Measurements from ENCODE around the gene ZFP62. TPM values are rescaled to one million over a fixed set of nuclear protein-coding genes. Genes with fewer than 3 reads are reported as not detected.

The ZFP62 gene
- total and polyA plus RNA-seq, 2 of the 8 experiments (the other 6 are each of a cell fraction or from before 2014, with no cell fraction given), result 9.3 to 38.5 TPM

DNA sequence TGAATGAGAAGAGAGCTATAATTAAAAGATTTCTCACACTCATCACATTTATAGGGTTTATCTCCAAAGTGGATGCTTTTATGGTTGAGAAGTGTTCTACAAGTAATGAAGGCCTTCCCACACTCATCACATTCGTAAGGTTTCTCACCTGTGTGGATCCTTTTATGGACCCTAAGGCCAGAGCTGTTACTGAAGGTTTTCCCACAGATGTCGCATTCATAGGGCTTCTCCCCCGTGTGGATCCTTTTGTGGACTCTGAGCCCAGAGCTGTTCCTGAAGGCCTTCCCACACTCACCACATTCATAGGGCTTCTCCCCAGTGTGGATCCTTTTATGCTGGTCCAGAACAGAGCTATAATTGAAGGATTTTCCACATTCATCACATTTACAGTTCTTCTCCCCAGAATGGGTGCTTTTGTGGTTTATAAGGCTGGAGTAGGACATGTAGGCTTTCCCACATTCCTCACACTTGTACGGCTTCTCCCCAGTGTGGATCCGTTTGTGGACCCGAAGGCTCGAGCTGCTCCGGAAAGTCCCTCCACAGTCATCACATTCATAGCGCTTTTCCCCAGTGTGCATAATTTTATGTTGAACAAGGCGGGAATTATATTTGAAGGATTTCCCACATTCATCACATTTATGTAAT lies 10.5 kb downstream of the ZFP62 start:
- H3K9me3 ChIP-seq (ENCODE audit: insufficient read depth in 2 of 2, low read depth in 1 of 2, low read length in 1 of 2), result peaks cover 65 to 72% of the 10 kb centered on the region in 2 experiments
- H4K20me1 ChIP-seq (replicated peaks in 1 of 2; ENCODE audit: control insufficient read depth in 1 of 2, insufficient read depth in 2 of 2, low read length in 2 of 2), result peaks cover 0 to 2% of the 10 kb centered on the region in 2 experiments
- peaks cover 0 to 8% of the 10 kb centered on the region in 2 experiments; a peak in 1 of 4 replicates for H3K79me2 ChIP-seq (ENCODE audit: control insufficient read depth in 1 of 2, insufficient read depth in 2 of 2, low read length in 2 of 2)
- no peak overlapping the region for H4K5ac ChIP-seq (ENCODE audit: insufficient read length, low read depth, low read length)
- H3K27me3 ChIP-seq (replicated peaks in 1 of 4; ENCODE audit: control insufficient read depth in 3 of 4, extremely low read depth in 1 of 4, insufficient read depth in 3 of 4, low read length in 3 of 4), result no peaks in the 10 kb centered on the region
- H3K36me3 ChIP-seq (ENCODE audit: control insufficient read depth in 2 of 4, insufficient read depth in 4 of 4, low read length in 3 of 4), result peaks cover 25 to 78% (median 40%) of the 10 kb centered on the region in 4 experiments
- CTCF ChIA-PET (ENCODE audit: partially characterized antibody), result interaction anchor here (0.5 to 1.1 kb wide), 5 partner anchors 9 to 22 kb away, joined by 3 to 5 read pairs (median 3); no protein-coding TSS in a partner anchor
- no peak overlapping the region for H3K4me2 ChIP-seq (ENCODE audit: insufficient read depth in 1 of 2, low read depth in 2 of 2, low read length in 2 of 2)
- H3K9ac ChIP-seq (replicated peaks in 1 of 4; ENCODE audit: extremely low read depth in 1 of 4, low read depth in 3 of 4, low read length in 3 of 4), result no peak overlapping the region
- H3K14ac ChIP-seq (ENCODE audit: insufficient read length), result no peak overlapping the region
- H3K27ac ChIP-seq (ENCODE audit: low read depth, low read length), result no peak overlapping the region
- H3K4ac ChIP-seq (replicated peaks; ENCODE audit: insufficient read length, low read depth, low read length), result no peak overlapping the region
- H3K79me1 ChIP-seq (ENCODE audit: low read depth, low read length), result no peaks in the 10 kb centered on the region; the same call in 1 of the 2 replicates
- H2AK5ac ChIP-seq (ENCODE audit: low read depth, low read length), result no peak overlapping the region
- no peak for DNase-seq (ENCODE audit: low read depth in 1 of 2, low spot score in 2 of 2)
- POLR2A ChIA-PET (ENCODE audit: partially characterized antibody), result interaction anchor here (0.7 to 4.1 kb wide), 4 partner anchors 13 to 56 kb away, joined by 3 to 12 read pairs (median 4); no protein-coding TSS in a partner anchor
- no peak overlapping the region for H4K91ac ChIP-seq (replicated peaks; ENCODE audit: insufficient read length, low read length)
- H3K4me1 ChIP-seq (replicated peaks in 1 of 4; ENCODE audit: control insufficient read depth in 3 of 4, insufficient read depth in 4 of 4, low read length in 3 of 4), result no peaks in the 10 kb centered on the region
- peak overlapping the region in 1 of 4 experiments; percentile 16; a peak in 1 of 8 replicates for H3K4me3 ChIP-seq (ENCODE audit: extremely low read depth in 1 of 4, insufficient read depth in 2 of 4, low read depth in 3 of 4, low read length in 4 of 4)
- H2BK20ac ChIP-seq (ENCODE audit: low read length), result no peak overlapping the region
- no peak overlapping the region for H3K18ac ChIP-seq (ENCODE audit: extremely low read depth, low read length)
- H2AFZ ChIP-seq (ENCODE audit: low read length), result no peak overlapping the region
- H3K23me2 ChIP-seq (ENCODE audit: low read depth, low read length), result no peaks in the 10 kb centered on the region
- H2BK15ac ChIP-seq (ENCODE audit: low read length), result no peak overlapping the region
- 93% methylated on average over 10 of the region's 10 CpGs; no CpG with 5 or more reads in 1 of the 2 experiments for WGBS, 2 experiments (ENCODE audit: extremely low coverage in 1 of 2, insufficient coverage in 1 of 2, insufficient read length in 1 of 2, insufficient replicate concordance in 2 of 2, low coverage in 1 of 2, low lambda C conversion rate in 2 of 2, missing lambda C conversion rate in 1 of 2)
- TF ChIP-seq ZNF274 (IDR thresholded peaks at IDR 0.05; ENCODE audit: borderline replicate concordance, extremely low read depth, low read length) (no peak), BACH1 (IDR thresholded peaks at IDR 0.05; ENCODE audit: low read length) (no peak), POU5F1 (IDR thresholded peaks at IDR 0.05; ENCODE audit: low read depth, low read length) (no peak), BRCA1 (IDR thresholded peaks at IDR 0.05; ENCODE audit: low read depth, low read length) (no peak), EGR1 (IDR thresholded peaks at IDR 0.05; ENCODE audit: borderline replicate concordance, low read depth, low read length) (no peak)
- H3K56ac ChIP-seq (replicated peaks; ENCODE audit: insufficient read length, low read depth, low read length), result no peak overlapping the region
- H2BK120ac ChIP-seq (replicated peaks; ENCODE audit: low read depth, low read length), result no peak overlapping the region
- no peak overlapping the region for H3K23ac ChIP-seq (ENCODE audit: insufficient read length)
- no peak overlapping the region for H4K8ac ChIP-seq (ENCODE audit: extremely low read depth, insufficient read depth, low read length)
- no peak overlapping the region for H2BK5ac ChIP-seq (ENCODE audit: low read depth, low read length)
- FAIRE-seq, result no peak
- no peak overlapping the region for H2BK12ac ChIP-seq (ENCODE audit: low read depth, low read length)

All from H1 (cell line).